ENCODE data around the gene TEKT1.

The TEKT1 gene

DNA sequence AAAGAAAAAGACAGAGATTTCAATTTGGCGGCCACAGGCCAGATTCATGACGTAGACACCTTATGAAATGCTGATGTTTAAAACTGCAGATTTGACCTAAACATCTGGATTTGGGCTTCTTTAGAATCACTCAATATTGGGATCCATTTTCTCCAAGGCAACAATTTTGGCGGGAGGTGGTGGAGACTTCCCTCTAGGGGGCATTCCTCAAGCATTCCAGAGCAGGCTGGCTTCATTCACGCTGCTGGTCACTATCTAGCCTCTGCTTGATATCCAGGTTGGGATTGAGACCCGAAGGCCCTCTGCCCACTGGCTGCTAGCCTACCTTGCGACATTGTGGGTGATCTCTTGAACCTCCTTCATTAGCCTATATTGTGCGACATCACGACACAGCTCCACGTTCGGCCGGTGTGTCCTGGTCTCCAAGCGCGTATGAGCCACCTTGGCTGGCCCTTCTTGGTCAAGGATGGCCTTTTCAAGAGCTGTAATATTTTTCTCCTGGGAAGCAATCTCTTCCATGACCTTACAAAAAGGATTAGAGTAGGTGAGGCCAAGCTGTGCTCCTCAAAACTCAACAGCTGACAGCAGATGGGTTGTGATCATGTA lies 31.0 kb downstream of the TEKT1 start:
- Histone ChIP-seq H3K27me3 (replicated peaks; ENCODE audit: control insufficient read depth, insufficient read depth, low read length) (no peaks in the 10 kb centered on the region; the same call in 1 of the 2 replicates), H3K36me3 (ENCODE audit: control insufficient read depth, insufficient read depth, low read length) (no peaks in the 10 kb centered on the region), H3K4me3 (replicated peaks; ENCODE audit: low read depth, low read length) (no peak overlapping the region)
- TF ChIP-seq, protein P1, sequence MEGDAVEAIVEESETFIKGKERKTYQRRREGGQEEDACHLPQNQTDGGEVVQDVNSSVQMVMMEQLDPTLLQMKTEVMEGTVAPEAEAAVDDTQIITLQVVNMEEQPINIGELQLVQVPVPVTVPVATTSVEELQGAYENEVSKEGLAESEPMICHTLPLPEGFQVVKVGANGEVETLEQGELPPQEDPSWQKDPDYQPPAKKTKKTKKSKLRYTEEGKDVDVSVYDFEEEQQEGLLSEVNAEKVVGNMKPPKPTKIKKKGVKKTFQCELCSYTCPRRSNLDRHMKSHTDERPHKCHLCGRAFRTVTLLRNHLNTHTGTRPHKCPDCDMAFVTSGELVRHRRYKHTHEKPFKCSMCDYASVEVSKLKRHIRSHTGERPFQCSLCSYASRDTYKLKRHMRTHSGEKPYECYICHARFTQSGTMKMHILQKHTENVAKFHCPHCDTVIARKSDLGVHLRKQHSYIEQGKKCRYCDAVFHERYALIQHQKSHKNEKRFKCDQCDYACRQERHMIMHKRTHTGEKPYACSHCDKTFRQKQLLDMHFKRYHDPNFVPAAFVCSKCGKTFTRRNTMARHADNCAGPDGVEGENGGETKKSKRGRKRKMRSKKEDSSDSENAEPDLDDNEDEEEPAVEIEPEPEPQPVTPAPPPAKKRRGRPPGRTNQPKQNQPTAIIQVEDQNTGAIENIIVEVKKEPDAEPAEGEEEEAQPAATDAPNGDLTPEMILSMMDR (IDR thresholded peaks at IDR 0.05; ENCODE audit: insufficient read depth, low read length, poor library complexity, severe bottlenecking) = peak; percentile 52
- DNase-seq (ENCODE audit: extremely low read depth, insufficient read length) = no peak

- Histone ChIP-seq H3K36me3 (ENCODE audit: control insufficient read depth, insufficient read depth, low read length) (no peaks in the 10 kb centered on the region), H3K4me3 (replicated peaks; ENCODE audit: low read depth, low read length) (no peak overlapping the region), H3K27me3 (replicated peaks; ENCODE audit: control insufficient read depth, insufficient read depth, low read length) (no peaks in the 10 kb centered on the region; the same call in 1 of the 2 replicates)
- DNase-seq (ENCODE audit: extremely low read depth, insufficient read length) = no peak
- TF ChIP-seq, protein P1 (IDR thresholded peaks at IDR 0.05; ENCODE audit: insufficient read depth, low read length, poor library complexity, severe bottlenecking) = no peak
Measured at GRCh38 chr17:6799738-6800137, 31.8 kb downstream of the TEKT1 start.

GRCh38 chr17:6797718-6798351 lies 33.7 kb downstream of the TEKT1 start:
- DNase-seq (ENCODE audit: extremely low read depth, insufficient read length) = no peak
- no peak overlapping the region for H3K4me3 ChIP-seq (replicated peaks; ENCODE audit: low read depth, low read length)
- no peaks in the 10 kb centered on the region for H3K36me3 ChIP-seq (ENCODE audit: control insufficient read depth, insufficient read depth, low read length)
- TF ChIP-seq, protein P1 (IDR thresholded peaks at IDR 0.05; ENCODE audit: insufficient read depth, low read length, poor library complexity, severe bottlenecking) = no peak
- H3K27me3 ChIP-seq (replicated peaks; ENCODE audit: control insufficient read depth, insufficient read depth, low read length) = no peaks in the 10 kb centered on the region; the same call in 1 of the 2 replicates

GRCh38 chr17:6796887-6797490 lies 34.5 kb downstream of the TEKT1 start:
- Histone ChIP-seq H3K36me3 (ENCODE audit: control insufficient read depth, insufficient read depth, low read length) (no peaks in the 10 kb centered on the region), H3K27me3 (replicated peaks; ENCODE audit: control insufficient read depth, insufficient read depth, low read length) (no peaks in the 10 kb centered on the region; the same call in 1 of the 2 replicates), H3K4me3 (replicated peaks; ENCODE audit: low read depth, low read length) (no peak overlapping the region)
- TF ChIP-seq, protein P1 (IDR thresholded peaks at IDR 0.05; ENCODE audit: insufficient read depth, low read length, poor library complexity, severe bottlenecking) = no peak
- DNase-seq (ENCODE audit: extremely low read depth, insufficient read length) = no peak

- TF ChIP-seq, protein P1 (IDR thresholded peaks at IDR 0.05; ENCODE audit: insufficient read depth, low read length, poor library complexity, severe bottlenecking) = no peak
- Histone ChIP-seq H3K27me3 (replicated peaks; ENCODE audit: control insufficient read depth, insufficient read depth, low read length) (no peaks in the 10 kb centered on the region; the same call in 1 of the 2 replicates), H3K36me3 (ENCODE audit: control insufficient read depth, insufficient read depth, low read length) (no peaks in the 10 kb centered on the region), H3K4me3 (replicated peaks; ENCODE audit: low read depth, low read length) (no peak overlapping the region)
- DNase-seq (ENCODE audit: extremely low read depth, insufficient read length) = no peak
Measured at GRCh38 chr17:6796017-6796886, 35.3 kb downstream of the TEKT1 start.

All from GM06990 (cell line).